ENCODE results near the gene TRPC4AP.
"Not testable (repeated sequence)": the region's sequence is repeated elsewhere in the genome, so short reads cannot be mapped to it uniquely, and the experiment has no call there.

DNA sequence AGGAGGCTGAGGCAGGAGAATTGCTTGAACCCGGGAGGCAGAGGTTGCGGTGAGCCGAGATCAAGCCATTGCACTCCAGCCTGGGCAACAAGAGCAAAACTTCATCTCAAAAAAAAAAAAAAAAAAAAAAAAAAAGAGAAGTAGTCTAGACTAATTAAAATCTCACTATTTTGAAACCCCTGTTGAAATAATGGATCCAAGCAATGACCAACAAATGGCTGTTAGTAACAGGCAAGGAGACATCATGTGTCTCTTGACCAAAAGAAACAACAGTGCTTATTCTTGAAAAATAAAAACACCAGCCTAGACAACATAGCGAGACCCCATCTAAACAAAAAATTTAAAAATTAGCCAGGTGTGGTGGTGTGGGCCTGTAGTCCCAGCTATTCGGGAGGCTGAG, 19.7 kb upstream of the TRPC4AP start:
- TF ChIP-seq EZH2 (optimal IDR thresholded peaks at IDR 0.05; ENCODE audit: low read depth, low read length); EZH2phosphoT487 (IDR thresholded peaks at IDR 0.05; ENCODE audit: low read length): not testable (repeated sequence)
- TF ChIP-seq, protein P1, sequence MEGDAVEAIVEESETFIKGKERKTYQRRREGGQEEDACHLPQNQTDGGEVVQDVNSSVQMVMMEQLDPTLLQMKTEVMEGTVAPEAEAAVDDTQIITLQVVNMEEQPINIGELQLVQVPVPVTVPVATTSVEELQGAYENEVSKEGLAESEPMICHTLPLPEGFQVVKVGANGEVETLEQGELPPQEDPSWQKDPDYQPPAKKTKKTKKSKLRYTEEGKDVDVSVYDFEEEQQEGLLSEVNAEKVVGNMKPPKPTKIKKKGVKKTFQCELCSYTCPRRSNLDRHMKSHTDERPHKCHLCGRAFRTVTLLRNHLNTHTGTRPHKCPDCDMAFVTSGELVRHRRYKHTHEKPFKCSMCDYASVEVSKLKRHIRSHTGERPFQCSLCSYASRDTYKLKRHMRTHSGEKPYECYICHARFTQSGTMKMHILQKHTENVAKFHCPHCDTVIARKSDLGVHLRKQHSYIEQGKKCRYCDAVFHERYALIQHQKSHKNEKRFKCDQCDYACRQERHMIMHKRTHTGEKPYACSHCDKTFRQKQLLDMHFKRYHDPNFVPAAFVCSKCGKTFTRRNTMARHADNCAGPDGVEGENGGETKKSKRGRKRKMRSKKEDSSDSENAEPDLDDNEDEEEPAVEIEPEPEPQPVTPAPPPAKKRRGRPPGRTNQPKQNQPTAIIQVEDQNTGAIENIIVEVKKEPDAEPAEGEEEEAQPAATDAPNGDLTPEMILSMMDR (IDR thresholded peaks at IDR 0.05; ENCODE audit: low read length) = not testable (repeated sequence)
